ENCODE measurements around the gene IL31.

DNA sequence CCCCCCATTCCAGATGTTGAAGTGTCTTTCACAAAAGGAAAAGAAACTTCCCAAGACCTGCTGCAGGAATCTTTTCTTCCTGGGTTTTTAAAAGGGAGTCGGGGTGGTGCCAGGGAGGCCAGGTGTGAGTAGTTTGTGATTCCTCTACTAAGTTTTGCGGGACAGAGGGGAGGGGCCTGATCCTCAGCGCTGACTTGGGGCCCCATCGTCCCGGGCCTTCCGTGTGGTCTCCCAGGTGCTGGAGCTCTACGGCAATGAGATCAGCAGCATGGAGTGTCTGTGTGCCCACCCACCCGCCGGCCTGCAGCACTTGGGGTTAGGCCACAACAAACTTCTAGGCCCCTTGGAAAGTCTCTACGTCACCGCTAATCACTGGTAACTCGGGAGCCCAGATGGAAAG is 13.4 kb upstream of the IL31 start:
- TF ChIP-seq, protein P1, sequence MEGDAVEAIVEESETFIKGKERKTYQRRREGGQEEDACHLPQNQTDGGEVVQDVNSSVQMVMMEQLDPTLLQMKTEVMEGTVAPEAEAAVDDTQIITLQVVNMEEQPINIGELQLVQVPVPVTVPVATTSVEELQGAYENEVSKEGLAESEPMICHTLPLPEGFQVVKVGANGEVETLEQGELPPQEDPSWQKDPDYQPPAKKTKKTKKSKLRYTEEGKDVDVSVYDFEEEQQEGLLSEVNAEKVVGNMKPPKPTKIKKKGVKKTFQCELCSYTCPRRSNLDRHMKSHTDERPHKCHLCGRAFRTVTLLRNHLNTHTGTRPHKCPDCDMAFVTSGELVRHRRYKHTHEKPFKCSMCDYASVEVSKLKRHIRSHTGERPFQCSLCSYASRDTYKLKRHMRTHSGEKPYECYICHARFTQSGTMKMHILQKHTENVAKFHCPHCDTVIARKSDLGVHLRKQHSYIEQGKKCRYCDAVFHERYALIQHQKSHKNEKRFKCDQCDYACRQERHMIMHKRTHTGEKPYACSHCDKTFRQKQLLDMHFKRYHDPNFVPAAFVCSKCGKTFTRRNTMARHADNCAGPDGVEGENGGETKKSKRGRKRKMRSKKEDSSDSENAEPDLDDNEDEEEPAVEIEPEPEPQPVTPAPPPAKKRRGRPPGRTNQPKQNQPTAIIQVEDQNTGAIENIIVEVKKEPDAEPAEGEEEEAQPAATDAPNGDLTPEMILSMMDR (conservative IDR thresholded peaks at IDR 0.05; ENCODE audit: low read length): no peak
- no peak for TF ChIP-seq EZH2phosphoT487 (IDR thresholded peaks at IDR 0.05; ENCODE audit: borderline replicate concordance)

Measured in Loucy (cell line).